IPS-15b (cell line): Measurements from ENCODE around the gene MZT2A.
"Not testable (repeated sequence)": the region's sequence is repeated elsewhere in the genome, so short reads cannot be mapped to it uniquely, and the experiment has no call there.

Experiments
- H3K27me3 ChIP-seq: one replicate; pipeline ENCODE4 v1.6.1; 2013; ENCODE audit warnings: low read length; ENCODE audit not compliant: control insufficient read depth, insufficient read depth
- H3K36me3 ChIP-seq: one replicate; pipeline ENCODE4 v1.6.1; 2013; ENCODE audit warnings: low read length; ENCODE audit not compliant: control insufficient read depth, insufficient read depth
- H3K4me1 ChIP-seq: one replicate; pipeline ENCODE4 v1.6.1; 2013; ENCODE audit warnings: mild to moderate bottlenecking, low read length; ENCODE audit not compliant: control insufficient read depth, insufficient read depth
- H3K4me3 ChIP-seq: one replicate; pipeline ENCODE4 v1.5.1; 2013; ENCODE audit warnings: low read depth, low read length
- H3K9ac ChIP-seq: one replicate; pipeline ENCODE4 v1.6.1; 2013; ENCODE audit warnings: low read depth, mild to moderate bottlenecking, low read length
- H3K9me3 ChIP-seq: one replicate; pipeline ENCODE4 v1.6.1; 2013; ENCODE audit warnings: mild to moderate bottlenecking, low read length; ENCODE audit not compliant: control insufficient read depth, insufficient read depth

The MZT2A gene

DNA sequence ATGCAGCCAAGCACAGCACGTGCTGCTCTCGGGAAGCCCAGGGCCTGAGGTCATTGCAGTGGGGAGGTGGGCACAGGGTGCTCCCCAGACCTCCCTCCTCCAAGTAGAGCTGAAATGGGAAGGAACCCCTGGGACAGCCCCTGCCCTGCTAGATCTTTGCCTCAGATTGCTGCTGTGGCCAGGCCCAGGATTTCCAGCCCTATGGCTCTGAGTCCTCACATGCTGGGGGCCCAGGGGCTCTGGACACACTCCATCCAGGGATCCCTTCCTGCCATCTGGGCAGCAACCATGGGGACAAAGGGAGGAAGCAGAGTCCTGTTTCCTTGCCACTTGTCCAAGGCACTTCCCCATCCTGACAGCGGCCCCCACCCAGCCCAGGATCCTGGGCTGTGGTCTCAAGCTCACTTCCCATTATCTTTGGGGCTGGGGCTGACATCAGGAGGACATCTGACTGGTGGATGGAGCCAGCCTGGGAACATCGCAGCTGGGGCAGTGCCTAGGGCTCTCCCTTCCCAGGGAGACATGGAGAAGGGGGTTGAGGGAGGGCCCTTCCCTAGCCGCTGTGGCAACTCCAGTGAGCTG, 37.8 kb upstream of the MZT2A start:
- not testable (repeated sequence) for H3K27me3 ChIP-seq, H3K9me3 ChIP-seq, H3K4me3 ChIP-seq, H3K36me3 ChIP-seq, H3K4me1 ChIP-seq, H3K9ac ChIP-seq

DNA sequence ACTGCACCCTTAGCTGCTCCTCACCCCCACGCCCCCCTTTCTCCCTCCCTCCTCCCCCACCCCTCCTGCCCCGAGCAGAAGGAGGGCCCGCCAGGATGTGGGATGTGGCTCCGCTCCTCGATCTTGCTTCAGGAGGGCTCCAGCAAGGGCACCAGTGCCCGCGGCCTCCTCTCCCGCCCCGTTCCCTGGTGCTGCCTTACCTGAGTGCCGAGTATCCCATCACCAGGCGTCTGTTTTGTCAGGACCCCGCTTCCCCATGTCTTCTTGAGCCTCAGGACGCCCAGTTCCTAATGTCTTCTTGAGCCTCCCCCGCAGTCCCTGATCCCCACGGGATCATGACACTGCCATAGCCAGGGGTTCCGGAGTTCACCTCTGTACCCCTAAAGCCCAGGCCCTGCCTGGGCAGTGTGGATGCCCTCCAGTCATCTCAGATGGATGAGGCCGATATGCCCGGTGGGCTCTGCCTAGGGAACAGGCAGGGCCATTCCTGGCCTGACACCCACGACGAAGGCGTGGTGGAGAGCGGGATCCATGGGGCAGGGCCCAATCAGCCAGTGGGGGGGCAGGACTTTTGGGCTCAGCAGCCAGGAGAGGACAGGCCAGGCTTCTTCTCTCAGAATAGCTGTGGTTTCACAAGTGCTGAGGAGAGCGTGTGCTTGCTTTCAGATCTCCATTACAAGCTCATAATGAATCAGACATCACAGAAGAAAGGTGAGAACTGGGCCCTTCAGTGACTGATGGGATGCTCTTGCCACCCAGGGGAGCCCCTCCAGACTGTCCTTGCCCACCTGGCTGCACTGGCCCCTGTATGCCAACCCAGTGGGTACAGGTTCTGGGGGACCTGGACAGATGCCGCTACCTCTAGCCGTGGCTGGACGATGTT, 37.0 kb upstream of the MZT2A start:
- H3K9ac ChIP-seq, H3K27me3 ChIP-seq, H3K36me3 ChIP-seq, H3K9me3 ChIP-seq, H3K4me1 ChIP-seq: not testable (repeated sequence)
- H3K4me3 ChIP-seq, result peak overlapping the region; percentile 18

DNA sequence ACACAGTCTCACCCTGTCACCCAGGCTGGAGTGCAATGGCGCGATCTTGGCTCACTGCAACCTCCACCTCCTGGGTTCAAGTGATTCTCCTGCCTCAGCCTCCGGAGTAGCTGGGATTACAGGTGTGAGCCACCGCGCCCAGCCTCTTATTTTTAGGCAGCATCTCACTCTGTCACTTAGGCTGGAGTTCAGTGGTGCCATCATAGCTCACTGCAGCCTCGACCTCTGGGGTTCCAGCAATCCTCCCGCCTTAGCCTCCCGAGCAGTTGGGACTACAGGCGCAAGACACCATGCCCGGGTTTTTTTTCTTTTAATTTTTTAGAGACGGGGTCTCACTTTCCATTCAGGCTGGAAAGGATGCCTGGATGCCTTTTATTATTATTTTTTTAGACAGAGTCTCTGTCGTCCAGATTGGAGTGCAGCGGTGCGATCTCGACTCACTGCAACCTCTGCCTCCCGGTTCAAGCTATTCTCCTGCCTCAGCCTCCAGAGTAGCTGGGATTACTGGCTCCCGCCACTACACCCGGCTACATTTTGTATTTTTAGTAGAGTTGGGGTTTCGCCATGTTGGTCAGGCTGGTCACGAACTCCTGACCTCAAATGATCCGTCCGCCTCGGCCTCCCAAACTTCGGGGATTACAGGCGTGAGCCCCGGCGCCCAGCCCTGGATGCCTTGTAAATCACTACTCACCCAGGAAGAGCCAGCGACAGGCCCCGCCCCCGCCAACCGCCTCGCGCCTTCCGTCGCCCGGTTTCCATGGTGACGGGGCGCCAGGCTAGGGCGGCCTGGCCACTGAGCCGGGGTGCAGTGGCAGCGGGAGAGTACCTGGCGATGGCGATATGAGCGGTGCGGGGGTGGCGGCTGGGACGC, 35.2 kb upstream of the MZT2A start, which contains the start of gene CCDC74A:
TSS of gene CCDC74A (plus strand) at position 758 of the 871 bp plus-strand sequence. CDS start at position 841, 83 bp downstream.
- H3K27me3 ChIP-seq, H3K9ac ChIP-seq, H3K9me3 ChIP-seq, H3K36me3 ChIP-seq, H3K4me1 ChIP-seq: not testable (repeated sequence)
- peak within 1 kb of the TSS; percentile 50 for H3K4me3 ChIP-seq

DNA sequence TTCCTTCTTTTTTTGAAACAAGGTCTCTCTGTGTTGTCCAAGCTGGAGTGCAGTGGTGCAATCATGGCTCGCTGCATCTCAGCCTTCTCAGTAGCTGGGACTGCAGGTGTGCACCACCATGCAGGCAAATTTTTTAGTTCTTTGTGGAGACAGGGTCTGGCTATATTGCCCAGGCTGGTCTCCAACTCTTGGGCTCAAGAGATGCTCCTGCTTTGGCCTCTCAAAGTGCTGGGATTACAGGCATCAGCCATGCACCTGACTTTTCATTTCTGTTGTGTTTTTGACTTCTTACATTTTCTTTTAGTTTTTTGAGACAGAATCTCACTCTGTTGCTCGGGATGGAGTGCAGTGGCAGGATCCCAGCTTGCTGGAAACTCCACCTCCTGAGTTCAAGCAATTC, 33.1 kb upstream of the MZT2A start:
- not testable (repeated sequence) for H3K4me3 ChIP-seq, H3K9ac ChIP-seq, H3K9me3 ChIP-seq, H3K36me3 ChIP-seq, H3K4me1 ChIP-seq, H3K27me3 ChIP-seq

DNA sequence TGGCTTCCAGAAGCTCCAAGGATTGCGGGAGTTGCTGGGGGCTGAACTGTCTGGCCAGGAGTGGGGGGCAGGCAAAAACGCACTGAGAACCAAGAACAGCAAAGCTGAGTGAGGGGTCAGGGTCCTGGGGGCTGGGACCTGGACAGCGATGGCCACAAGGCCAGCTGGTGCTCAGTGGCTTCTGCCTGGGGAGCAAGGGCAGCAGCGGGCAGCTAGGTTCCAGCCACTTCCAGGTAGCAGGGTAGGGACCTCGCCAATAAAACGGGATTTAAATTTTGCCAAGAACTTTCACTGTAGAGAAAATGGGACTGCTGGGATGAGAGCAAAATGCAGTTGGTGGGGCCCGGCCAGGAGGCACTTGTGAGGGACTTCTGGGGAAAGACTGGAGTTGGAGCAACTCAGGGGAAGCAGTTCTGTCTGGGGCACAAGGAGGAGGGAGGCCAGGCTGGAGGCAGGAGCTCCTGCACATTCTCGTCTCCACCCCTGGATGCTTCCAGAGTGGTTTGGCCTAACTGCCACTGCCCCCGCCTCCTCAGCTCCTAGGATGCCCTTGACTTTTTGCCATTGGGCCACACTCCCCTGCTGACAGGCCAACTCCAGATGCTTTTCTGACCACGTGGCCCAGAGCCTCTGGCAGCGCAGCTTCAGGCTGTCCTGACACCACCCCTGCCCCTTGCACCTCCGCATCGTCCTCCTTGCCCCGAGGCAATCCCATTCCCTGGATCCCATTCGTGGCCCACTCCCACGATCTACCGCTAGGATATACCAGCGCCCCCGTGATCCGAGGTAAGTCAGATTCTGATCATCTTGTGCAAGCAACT, 30.0 kb upstream of the MZT2A start:
- peaks cover 22% of the 10 kb centered on the region for H3K36me3 ChIP-seq
- no peaks in the 10 kb centered on the region for H3K4me1 ChIP-seq
- no peak overlapping the region for H3K9ac ChIP-seq
- no peaks in the 10 kb centered on the region for H3K9me3 ChIP-seq
- no peaks in the 10 kb centered on the region for H3K27me3 ChIP-seq
- no peak overlapping the region for H3K4me3 ChIP-seq

DNA sequence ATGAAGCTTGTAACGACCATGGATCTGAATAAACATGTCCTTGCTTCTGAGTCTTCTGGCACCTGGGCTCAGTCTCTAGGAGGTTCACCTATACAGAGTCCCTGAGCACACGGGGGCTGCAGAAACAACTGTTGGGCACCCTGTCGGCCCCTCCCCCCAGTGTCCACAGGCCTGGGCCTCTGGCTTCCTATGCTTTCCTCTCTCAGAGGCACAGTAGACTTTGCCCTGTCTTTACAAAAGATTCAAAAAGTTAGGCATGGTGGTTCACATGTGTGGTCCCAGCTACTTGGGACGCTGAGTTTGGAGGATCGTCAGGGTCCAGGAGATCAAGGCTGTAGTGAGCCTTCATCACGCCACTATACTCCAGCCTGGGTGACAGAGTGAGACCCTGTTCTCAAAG, 29.3 kb upstream of the MZT2A start:
- not testable (repeated sequence) for H3K4me1 ChIP-seq, H3K9ac ChIP-seq, H3K4me3 ChIP-seq, H3K9me3 ChIP-seq, H3K27me3 ChIP-seq
- peaks cover 26% of the 10 kb centered on the region for H3K36me3 ChIP-seq

DNA sequence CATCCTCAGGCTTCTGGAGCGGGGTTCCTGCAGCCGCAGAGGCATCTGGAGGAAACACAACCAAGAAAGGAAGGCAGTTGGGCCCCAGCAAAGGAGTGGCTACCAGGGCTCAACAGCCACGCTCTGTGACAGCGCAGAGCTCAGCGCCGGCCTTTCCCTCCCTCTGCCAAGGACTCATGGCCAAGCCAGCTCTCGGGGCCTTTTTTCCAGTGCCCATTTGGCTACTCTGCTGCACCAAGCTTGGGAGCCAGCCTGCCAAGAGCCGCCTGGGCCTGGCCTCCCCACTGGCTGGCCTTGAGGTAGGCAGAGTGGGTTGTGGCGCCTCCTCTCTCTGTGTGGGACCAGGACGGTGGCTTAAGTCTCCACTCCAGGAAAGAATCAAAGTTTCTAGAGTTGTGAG, 28.3 kb upstream of the MZT2A start:
- no peaks in the 10 kb centered on the region for H3K4me1 ChIP-seq
- H3K9me3 ChIP-seq, result no peaks in the 10 kb centered on the region
- H3K4me3 ChIP-seq, result no peak overlapping the region
- H3K9ac ChIP-seq, result no peak overlapping the region
- H3K36me3 ChIP-seq, result peaks cover 28% of the 10 kb centered on the region
- no peaks in the 10 kb centered on the region for H3K27me3 ChIP-seq

DNA sequence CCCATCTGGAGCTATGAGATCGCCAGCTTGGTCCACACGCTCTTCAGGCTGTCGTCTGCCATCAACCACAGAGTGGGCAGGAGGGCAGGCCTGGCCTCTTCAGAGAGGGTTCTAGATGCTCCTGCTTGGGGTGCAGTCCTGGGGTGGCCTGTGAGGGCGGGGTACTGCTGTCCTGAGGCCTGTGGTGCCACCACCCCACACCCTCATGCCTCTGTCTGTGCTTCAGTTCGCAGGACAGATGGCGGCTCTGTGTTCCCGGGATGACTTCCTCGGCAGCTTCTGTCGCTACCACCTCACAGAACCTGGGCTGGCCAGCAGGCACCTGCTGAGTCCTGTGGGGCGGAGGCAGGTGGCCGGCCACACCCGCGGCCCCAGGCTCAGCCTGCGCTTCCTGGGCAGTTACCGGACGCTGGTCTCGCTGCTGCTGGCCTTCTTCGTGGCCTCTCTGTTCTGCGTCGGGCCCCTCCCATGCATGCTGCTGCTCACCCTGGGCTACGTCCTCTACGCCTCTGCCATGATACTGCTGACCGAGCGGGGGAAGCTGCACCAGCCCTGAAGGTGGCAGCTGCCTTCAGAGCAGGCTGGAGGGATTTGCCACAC, 27.8 kb upstream of the MZT2A start:
- H3K4me1 ChIP-seq, H3K9ac ChIP-seq, H3K9me3 ChIP-seq, H3K27me3 ChIP-seq, H3K4me3 ChIP-seq: not testable (repeated sequence)
- H3K36me3 ChIP-seq, result peaks cover 28% of the 10 kb centered on the region

DNA sequence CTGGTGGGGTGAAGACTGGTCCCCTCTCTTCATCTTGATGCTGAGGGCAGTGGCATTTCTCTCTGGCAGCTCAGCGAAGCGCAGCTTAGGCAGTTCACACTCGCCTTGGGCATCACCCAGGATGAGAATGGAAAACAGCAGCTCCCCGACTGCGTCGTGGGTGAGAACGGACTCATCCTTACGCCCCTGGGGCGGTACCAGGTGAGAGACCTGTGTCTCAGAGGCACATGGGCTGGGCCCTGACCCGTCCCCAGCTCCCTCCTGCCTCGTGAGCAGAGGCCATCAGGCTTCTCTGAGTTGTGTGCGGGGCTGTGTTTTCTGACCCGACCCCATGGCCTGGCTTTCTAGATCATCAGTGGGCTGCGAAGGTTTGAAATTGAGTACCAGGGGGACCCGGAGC, 27.3 kb upstream of the MZT2A start:
- no peak overlapping the region for H3K4me3 ChIP-seq
- H3K9ac ChIP-seq, result no peak overlapping the region
- H3K9me3 ChIP-seq, result no peaks in the 10 kb centered on the region
- no peaks in the 10 kb centered on the region for H3K27me3 ChIP-seq
- H3K36me3 ChIP-seq, result peaks cover 28% of the 10 kb centered on the region
- no peaks in the 10 kb centered on the region for H3K4me1 ChIP-seq

DNA sequence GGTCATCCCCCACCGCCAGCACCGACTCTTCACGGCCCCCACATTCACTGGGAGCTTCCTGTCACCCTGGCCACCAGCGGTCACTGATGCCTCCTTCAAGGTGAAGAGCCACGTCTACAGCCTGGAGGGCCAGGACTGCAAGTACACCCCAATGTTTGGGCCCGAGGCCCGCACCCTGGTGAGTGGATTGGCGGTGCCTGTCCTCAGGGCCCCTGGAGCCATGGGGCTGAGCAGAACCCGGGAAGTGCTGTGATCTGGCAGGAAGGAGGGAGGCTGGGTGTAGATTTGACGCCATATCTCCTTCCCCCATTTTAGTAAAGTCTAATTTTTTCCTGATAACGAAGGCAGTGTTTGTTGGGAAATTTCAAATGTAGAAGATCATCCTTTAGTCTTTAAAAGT, 26.3 kb upstream of the MZT2A start:
- H3K9ac ChIP-seq, H3K9me3 ChIP-seq, H3K4me1 ChIP-seq, H3K4me3 ChIP-seq, H3K27me3 ChIP-seq: not testable (repeated sequence)
- H3K36me3 ChIP-seq, result peaks cover 32% of the 10 kb centered on the region

DNA sequence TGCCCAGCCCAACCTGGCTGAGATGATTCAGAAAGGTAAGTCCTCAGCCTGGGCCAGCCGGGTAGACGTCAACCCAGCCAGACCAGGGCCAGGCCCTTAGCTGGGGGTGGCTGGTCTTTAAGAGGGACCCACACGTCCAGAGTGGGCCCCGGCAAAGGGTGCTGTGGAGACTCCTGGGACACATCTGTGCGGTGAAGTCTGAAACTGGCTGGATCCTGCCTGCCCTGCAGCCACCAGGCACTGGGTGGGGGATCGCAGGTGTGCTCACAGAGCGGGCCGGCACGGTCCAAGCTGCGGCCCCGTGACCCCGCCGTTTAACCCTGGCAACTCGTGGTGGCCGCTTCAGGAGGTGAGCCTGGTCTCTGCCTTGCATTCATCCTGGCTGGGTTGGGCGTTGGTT, 25.7 kb upstream of the MZT2A start:
- not testable (repeated sequence) for H3K4me3 ChIP-seq, H3K4me1 ChIP-seq, H3K27me3 ChIP-seq, H3K9ac ChIP-seq, H3K9me3 ChIP-seq
- peaks cover 35% of the 10 kb centered on the region for H3K36me3 ChIP-seq
